GM12864 (cell line): ENCODE measurements around the gene L3MBTL3.

Experiments used
- DNase-seq: peaks from one replicate; pipeline ENCODE4 v3.0.0-alpha.2; 2011; ENCODE audit warnings: low read depth
- H3K4me3 ChIP-seq: 2 replicates; pipeline ENCODE4 v1.5.1; 2011; ENCODE audit warnings: mild to moderate bottlenecking, low read depth, low read length, control low read depth
- CTCF ChIP-seq: IDR thresholded peaks from 2 replicates; pipeline ENCODE4 v1.5.1; 2011; ENCODE audit warnings: low read depth, mild to moderate bottlenecking, moderate library complexity, low read length, control low read depth, inconsistent platforms; ENCODE audit errors: missing control alignments

L3MBTL3 gene

GRCh38 chr6:130037207-130037811 is 18.9 kb downstream of the L3MBTL3 start:
- TF ChIP-seq CTCF: peak; percentile 26
- no peak overlapping the region for H3K4me3 ChIP-seq
- no peak for DNase-seq

- no peak for DNase-seq
- TF ChIP-seq CTCF: no peak
- no peak overlapping the region for H3K4me3 ChIP-seq
Measured at GRCh38 chr6:130041594-130041993, 23.2 kb downstream of the L3MBTL3 start.

GRCh38 chr6:130043344-130043743 is 25.0 kb downstream of the L3MBTL3 start:
- H3K4me3 ChIP-seq: no peak overlapping the region
- no peak for DNase-seq
- no peak for TF ChIP-seq CTCF

- no peak for DNase-seq
- TF ChIP-seq CTCF: no peak
- H3K4me3 ChIP-seq: no peak overlapping the region
Measured at GRCh38 chr6:130045622-130046021, 27.2 kb downstream of the L3MBTL3 start.

- no peak overlapping the region for H3K4me3 ChIP-seq
- no peak for DNase-seq
- TF ChIP-seq CTCF: no peak
Measured at GRCh38 chr6:130046671-130047070, 28.3 kb downstream of the L3MBTL3 start.

- H3K4me3 ChIP-seq: no peak overlapping the region
- no peak for TF ChIP-seq CTCF
- no peak for DNase-seq
Measured at GRCh38 chr6:130047088-130047995, 29.0 kb downstream of the L3MBTL3 start.
